Measurements from ENCODE around the gene ZNF711.

DNA sequence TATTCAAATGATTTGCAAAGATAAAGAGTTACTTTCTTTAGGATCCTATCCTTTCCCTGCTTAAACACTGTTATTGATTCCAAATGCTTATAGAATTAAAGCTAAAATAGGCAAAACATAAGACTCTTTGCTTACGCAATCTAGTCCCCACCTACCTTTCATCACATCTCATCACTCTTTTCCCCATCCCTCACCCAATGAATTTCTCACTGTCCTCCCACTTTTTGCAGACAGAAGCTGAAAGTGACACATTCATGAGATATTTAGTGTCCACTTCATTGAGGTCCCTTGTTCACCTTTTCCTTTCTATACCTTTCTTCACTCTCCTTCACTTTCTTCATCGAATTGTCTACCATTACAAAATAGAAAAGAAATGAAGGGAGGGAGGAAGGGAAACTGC lies 636 bp upstream of the ZNF711 start:
- TF ChIP-seq ZFP30 (CRISPR knock-in tag; IDR thresholded peaks at IDR 0.05) (no peak), CSDC2 (CRISPR knock-in tag; IDR thresholded peaks at IDR 0.05) (no peak), ESRRG (CRISPR knock-in tag; IDR thresholded peaks at IDR 0.05) (no peak), ZNF70 (CRISPR knock-in tag; IDR thresholded peaks at IDR 0.05) (no peak), ZFP3 (CRISPR knock-in tag; IDR thresholded peaks at IDR 0.05) (no peak), ZNF565 (CRISPR knock-in tag; conservative IDR thresholded peaks at IDR 0.05; ENCODE audit: low read depth) (no peak)
- TF ChIP-seq, protein P1, sequence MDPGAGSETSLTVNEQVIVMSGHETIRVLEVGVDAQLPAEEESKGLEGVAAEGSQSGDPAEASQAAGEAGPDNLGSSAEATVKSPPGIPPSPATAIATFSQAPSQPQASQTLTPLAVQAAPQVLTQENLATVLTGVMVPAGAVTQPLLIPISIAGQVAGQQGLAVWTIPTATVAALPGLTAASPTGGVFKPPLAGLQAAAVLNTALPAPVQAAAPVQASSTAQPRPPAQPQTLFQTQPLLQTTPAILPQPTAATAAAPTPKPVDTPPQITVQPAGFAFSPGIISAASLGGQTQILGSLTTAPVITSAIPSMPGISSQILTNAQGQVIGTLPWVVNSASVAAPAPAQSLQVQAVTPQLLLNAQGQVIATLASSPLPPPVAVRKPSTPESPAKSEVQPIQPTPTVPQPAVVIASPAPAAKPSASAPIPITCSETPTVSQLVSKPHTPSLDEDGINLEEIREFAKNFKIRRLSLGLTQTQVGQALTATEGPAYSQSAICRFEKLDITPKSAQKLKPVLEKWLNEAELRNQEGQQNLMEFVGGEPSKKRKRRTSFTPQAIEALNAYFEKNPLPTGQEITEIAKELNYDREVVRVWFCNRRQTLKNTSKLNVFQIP (CRISPR knock-in tag; IDR thresholded peaks at IDR 0.05; ENCODE audit: borderline replicate concordance, low read depth) = no peak
- TF ChIP-seq, protein P2, sequence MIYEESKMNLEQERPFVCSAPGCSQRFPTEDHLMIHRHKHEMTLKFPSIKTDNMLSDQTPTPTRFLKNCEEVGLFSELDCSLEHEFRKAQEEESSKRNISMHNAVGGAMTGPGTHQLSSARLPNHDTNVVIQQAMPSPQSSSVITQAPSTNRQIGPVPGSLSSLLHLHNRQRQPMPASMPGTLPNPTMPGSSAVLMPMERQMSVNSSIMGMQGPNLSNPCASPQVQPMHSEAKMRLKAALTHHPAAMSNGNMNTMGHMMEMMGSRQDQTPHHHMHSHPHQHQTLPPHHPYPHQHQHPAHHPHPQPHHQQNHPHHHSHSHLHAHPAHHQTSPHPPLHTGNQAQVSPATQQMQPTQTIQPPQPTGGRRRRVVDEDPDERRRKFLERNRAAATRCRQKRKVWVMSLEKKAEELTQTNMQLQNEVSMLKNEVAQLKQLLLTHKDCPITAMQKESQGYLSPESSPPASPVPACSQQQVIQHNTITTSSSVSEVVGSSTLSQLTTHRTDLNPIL (CRISPR knock-in tag; IDR thresholded peaks at IDR 0.05; ENCODE audit: low read depth) = no peak
- TF ChIP-seq, protein P3, sequence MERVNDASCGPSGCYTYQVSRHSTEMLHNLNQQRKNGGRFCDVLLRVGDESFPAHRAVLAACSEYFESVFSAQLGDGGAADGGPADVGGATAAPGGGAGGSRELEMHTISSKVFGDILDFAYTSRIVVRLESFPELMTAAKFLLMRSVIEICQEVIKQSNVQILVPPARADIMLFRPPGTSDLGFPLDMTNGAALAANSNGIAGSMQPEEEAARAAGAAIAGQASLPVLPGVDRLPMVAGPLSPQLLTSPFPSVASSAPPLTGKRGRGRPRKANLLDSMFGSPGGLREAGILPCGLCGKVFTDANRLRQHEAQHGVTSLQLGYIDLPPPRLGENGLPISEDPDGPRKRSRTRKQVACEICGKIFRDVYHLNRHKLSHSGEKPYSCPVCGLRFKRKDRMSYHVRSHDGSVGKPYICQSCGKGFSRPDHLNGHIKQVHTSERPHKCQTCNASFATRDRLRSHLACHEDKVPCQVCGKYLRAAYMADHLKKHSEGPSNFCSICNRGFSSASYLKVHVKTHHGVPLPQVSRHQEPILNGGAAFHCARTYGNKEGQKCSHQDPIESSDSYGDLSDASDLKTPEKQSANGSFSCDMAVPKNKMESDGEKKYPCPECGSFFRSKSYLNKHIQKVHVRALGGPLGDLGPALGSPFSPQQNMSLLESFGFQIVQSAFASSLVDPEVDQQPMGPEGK (CRISPR knock-in tag; IDR thresholded peaks at IDR 0.05; ENCODE audit: borderline replicate concordance) = no peak
